ENCODE data around the gene CERK. TPM values are rescaled to one million over a fixed set of nuclear protein-coding genes. Genes with fewer than 3 reads are reported as not detected.

CERK gene
- total RNA-seq, 2 experiments from 2014 or later: 38.4 to 41.8 TPM

DNA sequence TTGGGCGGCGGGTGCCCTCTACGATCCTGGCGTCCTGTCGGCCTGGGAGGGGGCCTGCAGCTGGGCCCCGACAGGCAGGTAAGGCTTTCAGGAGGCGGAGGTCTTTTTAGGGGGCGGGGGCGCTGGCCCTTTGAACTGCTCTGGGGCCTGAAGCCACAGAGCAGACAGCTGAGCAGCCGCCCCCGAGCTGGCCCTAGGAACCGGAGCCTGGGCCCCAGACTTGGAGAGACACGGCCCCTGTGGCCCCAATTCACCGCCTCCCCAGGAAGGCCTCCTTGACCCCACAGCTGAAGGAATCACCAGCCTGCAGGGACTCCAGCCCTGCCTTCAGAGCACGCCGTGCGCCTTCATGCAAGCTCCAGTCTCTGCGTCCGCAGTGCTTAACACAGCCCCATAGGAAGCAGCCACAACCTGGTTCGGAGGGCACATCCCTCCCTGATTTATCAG is 618 bp upstream of the CERK start:
- no peak for ATAC-seq
- ChIA-PET POLR2A (interaction anchor here (1.0 to 2.8 kb wide), 5 partner anchors 10 to 30 kb away, joined by 3 to 14 read pairs (median 6); partner anchors contain the start of gene TBC1D22A), CTCF (interaction anchor here (0.7 to 3.7 kb wide), 9 partner anchors 11 to 177 kb away, joined by 3 to 16 read pairs (median 4); partner anchors contain the start of gene TBC1D22A)
- TF ChIP-seq, protein P1, sequence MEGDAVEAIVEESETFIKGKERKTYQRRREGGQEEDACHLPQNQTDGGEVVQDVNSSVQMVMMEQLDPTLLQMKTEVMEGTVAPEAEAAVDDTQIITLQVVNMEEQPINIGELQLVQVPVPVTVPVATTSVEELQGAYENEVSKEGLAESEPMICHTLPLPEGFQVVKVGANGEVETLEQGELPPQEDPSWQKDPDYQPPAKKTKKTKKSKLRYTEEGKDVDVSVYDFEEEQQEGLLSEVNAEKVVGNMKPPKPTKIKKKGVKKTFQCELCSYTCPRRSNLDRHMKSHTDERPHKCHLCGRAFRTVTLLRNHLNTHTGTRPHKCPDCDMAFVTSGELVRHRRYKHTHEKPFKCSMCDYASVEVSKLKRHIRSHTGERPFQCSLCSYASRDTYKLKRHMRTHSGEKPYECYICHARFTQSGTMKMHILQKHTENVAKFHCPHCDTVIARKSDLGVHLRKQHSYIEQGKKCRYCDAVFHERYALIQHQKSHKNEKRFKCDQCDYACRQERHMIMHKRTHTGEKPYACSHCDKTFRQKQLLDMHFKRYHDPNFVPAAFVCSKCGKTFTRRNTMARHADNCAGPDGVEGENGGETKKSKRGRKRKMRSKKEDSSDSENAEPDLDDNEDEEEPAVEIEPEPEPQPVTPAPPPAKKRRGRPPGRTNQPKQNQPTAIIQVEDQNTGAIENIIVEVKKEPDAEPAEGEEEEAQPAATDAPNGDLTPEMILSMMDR (IDR thresholded peaks at IDR 0.05): no peak
- Mint-ChIP-seq H3K4me1 (ENCODE audit: low read depth) (peaks cover 36% of the 10 kb centered on the region), H3K4me3 (peak overlapping the region; percentile 77), H3K27ac (peak overlapping the region; percentile 84), H3K27me3 (no peaks in the 10 kb centered on the region), H3K36me3 (ENCODE audit: low read depth) (peaks cover 20% of the 10 kb centered on the region), H3K9me3 (peaks cover 6% of the 10 kb centered on the region)
- peak; percentile 32 for DNase-seq
- intact Hi-C loops (cut with micrococcal nuclease): no loop called here

DNA sequence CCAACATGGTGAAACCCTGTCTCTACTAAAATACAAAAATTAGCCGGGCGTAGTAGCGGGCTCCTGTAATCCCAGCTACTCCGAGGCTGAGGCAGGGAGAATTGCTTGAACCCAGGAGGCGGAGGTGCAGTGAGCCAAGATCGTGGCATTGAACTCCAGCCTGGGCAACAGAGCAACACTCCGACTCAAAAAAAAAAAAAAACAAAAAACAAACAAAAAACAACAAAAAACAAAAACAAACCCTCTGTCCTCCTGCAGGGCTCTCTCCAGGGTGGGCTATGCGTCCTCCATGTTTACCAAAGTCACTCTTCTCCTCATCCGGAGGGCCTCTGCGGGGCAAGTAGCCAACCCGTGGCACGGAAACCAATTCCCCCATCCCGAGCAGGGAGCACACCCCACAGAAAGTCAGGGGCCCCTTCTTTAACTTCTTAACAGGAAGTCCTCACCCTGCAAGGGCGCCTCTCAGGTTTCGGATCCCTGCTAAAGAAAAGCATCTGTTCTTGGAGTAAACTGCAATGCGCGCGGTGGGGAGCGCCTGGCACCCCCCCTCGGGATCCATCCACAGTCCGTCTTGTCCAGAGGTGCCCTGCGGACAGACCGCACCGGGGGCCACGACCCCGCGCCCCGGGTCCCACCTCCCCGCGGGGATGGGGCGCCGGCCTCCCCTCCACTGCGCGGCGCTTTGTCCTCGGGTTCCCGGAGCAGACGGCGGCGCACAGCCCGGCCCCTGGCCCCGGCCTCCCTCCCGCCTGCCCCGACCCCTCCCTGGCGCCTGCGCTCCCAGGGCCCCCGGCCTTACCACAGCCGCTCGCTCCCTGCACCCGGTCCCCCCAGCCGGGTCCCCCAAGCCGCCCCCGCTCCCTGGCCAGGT is 712 bp downstream of the CERK start:
- peak; percentile 48 for ATAC-seq
- no peaks in the 10 kb centered on the region for H3K27me3 Mint-ChIP-seq
- peak overlapping the region; percentile 93 for H3K4me3 Mint-ChIP-seq
- H3K36me3 Mint-ChIP-seq (ENCODE audit: low read depth): peaks cover 20% of the 10 kb centered on the region
- DNase-seq: peak; percentile 70
- ChIA-PET POLR2A (no interaction called here), CTCF (interaction anchor here (1.8 to 2.5 kb wide), 2 partner anchors 21 to 174 kb away, joined by 5 to 8 read pairs; no protein-coding TSS in a partner anchor)
- peak overlapping the region; percentile 98 for H3K27ac Mint-ChIP-seq
- H3K4me1 Mint-ChIP-seq (ENCODE audit: low read depth): peaks cover 41% of the 10 kb centered on the region
- intact Hi-C loops (cut with micrococcal nuclease): no loop called here
- H3K9me3 Mint-ChIP-seq: no peaks in the 10 kb centered on the region
- TF ChIP-seq, protein P1 (IDR thresholded peaks at IDR 0.05): no peak

DNA sequence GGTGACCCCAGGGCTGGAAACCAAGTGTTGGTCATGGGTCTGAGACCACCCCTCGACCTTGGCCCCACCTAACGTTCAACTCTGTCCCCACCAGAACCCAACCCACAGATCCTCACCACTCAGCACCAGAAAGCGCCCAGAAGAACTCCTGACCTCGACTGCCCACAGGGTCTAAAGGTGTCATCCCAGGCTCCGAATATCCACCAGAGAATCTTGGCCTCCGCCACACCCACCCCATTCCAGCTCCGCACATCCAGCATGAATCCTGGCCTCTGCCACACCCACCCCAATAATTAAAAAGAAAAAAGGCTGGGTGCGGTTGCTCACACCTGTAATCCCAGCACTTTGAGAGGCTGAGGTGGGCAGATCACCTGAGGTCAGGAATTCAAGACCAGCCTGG is 1.3 kb downstream of the CERK start:
- Mint-ChIP-seq H3K4me1 (ENCODE audit: low read depth) (peaks cover 47% of the 10 kb centered on the region), H3K4me3 (peak overlapping the region; percentile 93), H3K27ac (peak overlapping the region; percentile 98), H3K27me3 (no peaks in the 10 kb centered on the region), H3K9me3 (no peaks in the 10 kb centered on the region), H3K36me3 (ENCODE audit: low read depth) (peaks cover 21% of the 10 kb centered on the region)
- DNase-seq (no peak), ATAC-seq (no peak)
- intact Hi-C loops (cut with micrococcal nuclease): no loop called here
- POLR2A ChIA-PET: interaction anchor here (1.3 kb wide), 1 partner anchor 123 kb away, joined by 5 read pairs; no protein-coding TSS in a partner anchor
- TF ChIP-seq, protein P1 (IDR thresholded peaks at IDR 0.05): no peak
- CTCF ChIA-PET: interaction anchor here (1.2 to 2.5 kb wide), 3 partner anchors 22 to 173 kb away, joined by 3 to 8 read pairs (median 5); no protein-coding TSS in a partner anchor

DNA sequence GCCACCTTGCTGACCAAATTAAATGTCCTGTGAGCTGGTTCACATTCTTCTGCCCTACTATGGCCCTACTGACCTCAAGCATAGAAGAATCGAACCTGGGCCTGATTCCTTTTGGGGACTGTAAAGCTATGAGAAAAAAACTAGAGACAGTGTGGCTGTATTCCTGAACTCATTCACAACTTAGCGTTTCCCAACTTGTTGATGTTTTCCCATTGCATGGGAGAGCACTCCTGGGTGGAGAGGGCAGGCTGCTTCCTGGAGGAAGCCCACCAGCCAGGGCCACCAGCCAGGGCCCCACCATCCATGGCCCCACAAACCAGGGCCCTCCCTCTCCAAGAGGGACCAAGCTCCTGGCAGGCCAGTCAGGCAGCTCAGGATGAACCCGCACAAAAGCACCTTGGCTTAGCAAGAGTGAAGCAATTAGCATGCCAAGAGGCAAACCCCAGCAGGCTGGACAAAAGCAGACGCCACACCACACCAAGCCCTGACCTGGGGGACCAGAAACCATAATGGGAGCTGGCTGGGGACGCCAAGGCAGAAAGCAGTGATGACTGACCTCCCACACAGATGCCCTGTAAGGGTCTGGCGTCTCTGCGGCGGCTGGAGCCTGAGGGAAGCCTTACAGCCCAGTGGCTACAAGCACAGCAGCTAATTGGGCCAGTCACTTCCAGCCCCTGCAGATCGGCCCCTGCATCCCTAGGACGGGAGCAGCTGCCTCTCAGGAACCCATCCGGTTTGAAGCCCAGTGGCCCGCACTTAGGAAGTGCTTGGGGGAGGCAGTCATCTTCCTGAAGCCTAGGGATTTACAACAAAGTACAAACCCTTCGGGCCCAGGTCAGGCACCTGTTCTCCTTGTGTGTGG is 2.1 kb downstream of the CERK start:
- Mint-ChIP-seq H3K27me3 (no peaks in the 10 kb centered on the region), H3K36me3 (ENCODE audit: low read depth) (peaks cover 25% of the 10 kb centered on the region)
- ATAC-seq: no peak

More for the DNA sequence above, 2.1 kb downstream of the CERK start:
- POLR2A ChIA-PET: interaction anchor here (0.6 to 1.3 kb wide), 6 partner anchors 9 to 122 kb away, joined by 3 to 5 read pairs (median 3); partner anchors contain the start of gene TBC1D22A
- Mint-ChIP-seq H3K9me3 (no peaks in the 10 kb centered on the region), H3K4me3 (peak overlapping the region; percentile 93), H3K27ac (peak overlapping the region; percentile 98), H3K4me1 (ENCODE audit: low read depth) (peaks cover 54% of the 10 kb centered on the region)
- TF ChIP-seq, protein P1 (IDR thresholded peaks at IDR 0.05): no peak
- CTCF ChIA-PET: interaction anchor here (0.7 to 2.5 kb wide), 5 partner anchors 9 to 173 kb away, joined by 3 to 8 read pairs (median 3); no protein-coding TSS in a partner anchor
- DNase-seq: no peak
- intact Hi-C loops (cut with micrococcal nuclease): no loop called here
